A673 (cell line): ENCODE data around the gene CEACAM21.

ENCODE experiments used
- EZH2 ChIP-seq: fragments of 200-600 bp; sonication (generic); IDR thresholded peaks from 2 replicates; pipeline ENCODE4 v1.6.1; 2017; ENCODE audit warnings: borderline replicate concordance, low read depth, mild to moderate bottlenecking, mixed read lengths, antibody characterized with exemption, low read length; ENCODE audit not compliant: poor library complexity, severe bottlenecking
- TF ChIP-seq, protein P1 (sequence below): fragments of 300-800, 200-600 bp; sonication (generic); conservative IDR thresholded peaks from 2 replicates; pipeline ENCODE4 v1.5.1; 2017; ENCODE audit warnings: low read depth, mild to moderate bottlenecking, antibody characterized with exemption, low read length, moderate library complexity, mixed read lengths

DNA sequence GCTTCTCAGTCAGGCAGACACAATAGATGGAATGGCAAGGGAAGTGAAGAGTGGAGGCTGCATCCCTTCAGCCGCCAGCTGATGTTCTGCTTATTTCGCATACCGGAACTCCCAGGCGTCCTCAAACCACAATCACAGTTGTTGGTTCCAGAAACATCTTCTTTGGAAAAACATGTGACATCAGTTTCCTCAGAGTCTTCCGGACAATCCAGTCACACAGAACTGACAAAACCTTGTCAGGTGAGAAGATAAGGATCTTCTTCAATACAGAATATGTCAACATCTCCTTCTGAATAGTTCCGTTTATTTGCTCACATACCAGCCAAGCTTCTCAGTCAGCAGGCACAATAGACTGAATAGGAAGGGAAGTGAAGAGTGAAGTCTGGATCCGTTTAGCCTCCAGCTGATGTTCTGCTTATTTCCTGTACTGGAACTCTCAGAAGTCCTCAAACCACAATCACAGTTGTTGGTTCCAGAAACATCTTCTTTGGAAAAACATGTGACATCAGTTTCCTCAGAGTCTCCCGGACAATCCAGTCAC lies 45.1 kb upstream of the CEACAM21 start:
- TF ChIP-seq, protein P1, sequence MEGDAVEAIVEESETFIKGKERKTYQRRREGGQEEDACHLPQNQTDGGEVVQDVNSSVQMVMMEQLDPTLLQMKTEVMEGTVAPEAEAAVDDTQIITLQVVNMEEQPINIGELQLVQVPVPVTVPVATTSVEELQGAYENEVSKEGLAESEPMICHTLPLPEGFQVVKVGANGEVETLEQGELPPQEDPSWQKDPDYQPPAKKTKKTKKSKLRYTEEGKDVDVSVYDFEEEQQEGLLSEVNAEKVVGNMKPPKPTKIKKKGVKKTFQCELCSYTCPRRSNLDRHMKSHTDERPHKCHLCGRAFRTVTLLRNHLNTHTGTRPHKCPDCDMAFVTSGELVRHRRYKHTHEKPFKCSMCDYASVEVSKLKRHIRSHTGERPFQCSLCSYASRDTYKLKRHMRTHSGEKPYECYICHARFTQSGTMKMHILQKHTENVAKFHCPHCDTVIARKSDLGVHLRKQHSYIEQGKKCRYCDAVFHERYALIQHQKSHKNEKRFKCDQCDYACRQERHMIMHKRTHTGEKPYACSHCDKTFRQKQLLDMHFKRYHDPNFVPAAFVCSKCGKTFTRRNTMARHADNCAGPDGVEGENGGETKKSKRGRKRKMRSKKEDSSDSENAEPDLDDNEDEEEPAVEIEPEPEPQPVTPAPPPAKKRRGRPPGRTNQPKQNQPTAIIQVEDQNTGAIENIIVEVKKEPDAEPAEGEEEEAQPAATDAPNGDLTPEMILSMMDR = no peak
- no peak for TF ChIP-seq EZH2
